ENCODE measurements around the gene DCAF15.

The DCAF15 gene

GRCh38 chr19:13976446-13976845, 24.1 kb downstream of the DCAF15 start:
- no peak for DNase-seq (ENCODE audit: low read depth)

GRCh38 chr19:13977803-13978202, 25.5 kb downstream of the DCAF15 start:
- no peak for DNase-seq (ENCODE audit: low read depth)

GRCh38 chr19:13978351-13979243, 26.3 kb downstream of the DCAF15 start:
- no peak for DNase-seq (ENCODE audit: low read depth)

GRCh38 chr19:13979244-13979615, 26.9 kb downstream of the DCAF15 start:
- no peak for DNase-seq (ENCODE audit: low read depth)

GRCh38 chr19:13979686-13980085, 27.4 kb downstream of the DCAF15 start:
- no peak for DNase-seq (ENCODE audit: low read depth)

GRCh38 chr19:13980340-13980739, 28.0 kb downstream of the DCAF15 start:
- no peak for DNase-seq (ENCODE audit: low read depth)

GRCh38 chr19:13981021-13981420, 28.7 kb downstream of the DCAF15 start:
- no peak for DNase-seq (ENCODE audit: low read depth)

- no peak for DNase-seq (ENCODE audit: low read depth)
These were observed 29.2 kb downstream of the DCAF15 start for GRCh38 chr19:13981467-13981866.

- no peak for DNase-seq (ENCODE audit: low read depth)
These were observed 29.7 kb downstream of the DCAF15 start for GRCh38 chr19:13981988-13982501.

GRCh38 chr19:13982773-13983172, 30.5 kb downstream of the DCAF15 start:
- DNase-seq (ENCODE audit: low read depth): no peak

GRCh38 chr19:13983213-13983889, 31.0 kb downstream of the DCAF15 start:
- no peak for DNase-seq (ENCODE audit: low read depth)

- DNase-seq (ENCODE audit: low read depth): no peak
These were observed 31.9 kb downstream of the DCAF15 start for GRCh38 chr19:13984186-13984585.

- DNase-seq (ENCODE audit: low read depth): no peak
These were observed 32.8 kb downstream of the DCAF15 start for GRCh38 chr19:13984875-13985741.

- DNase-seq (ENCODE audit: low read depth): peak; percentile 16
These were observed 33.5 kb downstream of the DCAF15 start for GRCh38 chr19:13985771-13986347.

GRCh38 chr19:13986348-13986904, 34.1 kb downstream of the DCAF15 start:
- DNase-seq (ENCODE audit: low read depth): peak; percentile 96

GRCh38 chr19:13987101-13987890, 35.0 kb downstream of the DCAF15 start:
- DNase-seq (ENCODE audit: low read depth): no peak

GRCh38 chr19:13989487-13989886, 37.2 kb downstream of the DCAF15 start:
- no peak for DNase-seq (ENCODE audit: low read depth)

GRCh38 chr19:13990085-13990484, 37.8 kb downstream of the DCAF15 start:
- DNase-seq (ENCODE audit: low read depth): no peak

GRCh38 chr19:13992025-13992424, 39.7 kb downstream of the DCAF15 start:
- no peak for DNase-seq (ENCODE audit: low read depth)

- no peak for DNase-seq (ENCODE audit: low read depth)
These were observed 41.4 kb downstream of the DCAF15 start for GRCh38 chr19:13993590-13994300.

Measured in activated T-helper 9 cell treated with anti-CD3 and anti-CD28 coated beads, Interleukin-2, amount 50 U/mL, for 16 hours (primary cell).